GM13977 (cell line): ENCODE measurements around the gene LAMA3.

Experiments
- DNase-seq: peaks from one replicate; pipeline ENCODE4 v3.0.0; 2012; ENCODE audit warnings: low spot score
- CTCF ChIP-seq: IDR thresholded peaks from 2 replicates; pipeline ENCODE4 v1.5.1; 2012; ENCODE audit warnings: mild to moderate bottlenecking, control low read depth; ENCODE audit not compliant: insufficient read depth; ENCODE audit errors: extremely low read depth, missing control alignments
- in situ Hi-C: fragments of 300-500 bp; cut with MboI; formaldehyde crosslinking; loops from one replicate; pipeline ENCODE4 v1.12.0; 2022; ENCODE audit warnings: low sequenced_read_pairs, low pct_unique_long_range_greater_than_20kb, mixed read lengths, inconsistent platforms; ENCODE audit not compliant: unreplicated experiment

Gene LAMA3

GRCh38 chr18:23935804-23936203 lies 246.6 kb downstream of the LAMA3 start:
- in situ Hi-C loops = no loop called here
- no peak for DNase-seq
- TF ChIP-seq CTCF = no peak

- no peak for DNase-seq
- no peak for TF ChIP-seq CTCF
- in situ Hi-C loops = no loop called here
Observed at GRCh38 chr18:23936381-23936958, 247.2 kb downstream of the LAMA3 start.

GRCh38 chr18:23938043-23938756 lies 248.9 kb downstream of the LAMA3 start:
- in situ Hi-C loops = no loop called here
- TF ChIP-seq CTCF = no peak
- peak; percentile 29 for DNase-seq

GRCh38 chr18:23938901-23939341 lies 249.7 kb downstream of the LAMA3 start:
- no peak for TF ChIP-seq CTCF
- in situ Hi-C loops = no loop called here
- no peak for DNase-seq

GRCh38 chr18:23939366-23939765 lies 250.1 kb downstream of the LAMA3 start:
- in situ Hi-C loops = no loop called here
- no peak for TF ChIP-seq CTCF
- DNase-seq = no peak

GRCh38 chr18:23939896-23940295 lies 250.6 kb downstream of the LAMA3 start:
- TF ChIP-seq CTCF = no peak
- in situ Hi-C loops = no loop called here
- DNase-seq = no peak
